ENCODE data around the gene TAC1.
"Not testable (repeated sequence)": the region's sequence is repeated elsewhere in the genome, so short reads cannot be mapped to it uniquely, and the experiment has no call there.

The TAC1 gene

GRCh38 chr7:97752215-97752614, 20.3 kb downstream of the TAC1 start:
- no peak for DNase-seq (ENCODE audit: low read depth in 1 of 2, low spot score in 1 of 2)
- no peak for TF ChIP-seq JUND (IDR thresholded peaks at IDR 0.05; ENCODE audit: low read depth)
- in situ Hi-C loops (cut with HindIII; ENCODE audit: low pct_unique_long_range_greater_than_20kb, low sequenced_read_pairs) = no loop called here

GRCh38 chr7:97757824-97758223, 25.9 kb downstream of the TAC1 start:
- no peak for DNase-seq (ENCODE audit: low read depth in 1 of 2, low spot score in 1 of 2)
- in situ Hi-C loops (cut with HindIII; ENCODE audit: low pct_unique_long_range_greater_than_20kb, low sequenced_read_pairs) = no loop called here
- no peak for TF ChIP-seq JUND (IDR thresholded peaks at IDR 0.05; ENCODE audit: low read depth)

DNA sequence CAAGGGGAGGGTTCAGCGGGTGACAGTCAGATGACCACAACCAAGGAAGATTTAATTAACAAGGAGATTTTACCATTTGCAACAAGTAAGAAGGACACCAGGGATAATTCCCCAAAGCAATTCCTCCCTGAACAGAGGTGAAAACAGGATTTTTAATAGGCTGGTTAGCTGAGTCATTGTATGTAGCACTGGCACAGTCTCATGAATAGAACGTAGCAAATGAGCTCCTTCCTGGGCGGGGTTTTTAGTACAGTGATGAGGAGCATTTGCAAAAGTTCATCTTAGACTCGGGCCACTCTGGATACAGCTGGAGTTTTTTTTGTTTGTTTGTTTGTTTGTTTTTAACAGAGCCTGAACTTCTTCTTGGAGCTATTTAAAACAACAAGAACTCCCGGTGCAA, 39.0 kb downstream of the TAC1 start:
- TF ChIP-seq JUND (IDR thresholded peaks at IDR 0.05; ENCODE audit: low read depth) = no peak
- in situ Hi-C loops (cut with HindIII; ENCODE audit: low pct_unique_long_range_greater_than_20kb, low sequenced_read_pairs) = no loop called here
- no peak for DNase-seq (ENCODE audit: low read depth in 1 of 2, low spot score in 1 of 2)

DNA sequence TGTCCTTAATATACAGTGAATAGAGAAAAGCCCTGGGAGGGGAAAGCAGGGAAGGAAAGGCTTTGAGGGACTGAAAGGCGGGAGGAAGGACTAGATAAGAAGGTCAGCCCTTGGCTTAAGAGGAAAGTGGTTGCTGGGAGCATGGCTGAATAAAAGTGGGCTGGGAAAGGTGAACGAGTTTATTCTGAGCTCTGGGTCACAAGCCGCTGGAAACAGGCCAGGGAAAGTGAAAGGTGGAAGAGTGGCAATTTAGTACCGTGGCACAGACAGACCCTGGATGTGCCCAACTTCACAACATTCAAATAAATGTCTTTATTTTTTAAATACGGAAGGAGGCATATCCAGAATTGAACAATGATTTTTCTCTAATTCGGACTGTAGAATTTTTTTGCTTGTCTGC, 39.7 kb downstream of the TAC1 start:
- no peak for DNase-seq (ENCODE audit: low read depth in 1 of 2, low spot score in 1 of 2)
- in situ Hi-C loops (cut with HindIII; ENCODE audit: low pct_unique_long_range_greater_than_20kb, low sequenced_read_pairs) = no loop called here
- no peak for TF ChIP-seq JUND (IDR thresholded peaks at IDR 0.05; ENCODE audit: low read depth)

- TF ChIP-seq JUND (IDR thresholded peaks at IDR 0.05; ENCODE audit: low read depth) = no peak
- DNase-seq (ENCODE audit: low read depth in 1 of 2, low spot score in 1 of 2) = no peak
- in situ Hi-C loops (cut with HindIII; ENCODE audit: low pct_unique_long_range_greater_than_20kb, low sequenced_read_pairs) = no loop called here
Observed at GRCh38 chr7:97772045-97772901, 40.4 kb downstream of the TAC1 start.

- DNase-seq (ENCODE audit: low read depth in 1 of 2, low spot score in 1 of 2); in situ Hi-C loops (cut with HindIII; ENCODE audit: low pct_unique_long_range_greater_than_20kb, low sequenced_read_pairs): not testable (repeated sequence)
Observed at GRCh38 chr7:97786398-97786797, 54.5 kb downstream of the TAC1 start.

All from T47D (cell line).